EH (cell line): Measurements from ENCODE around the gene PCDHA4.

Experiments used
- DNase-seq: peaks from one replicate; pipeline ENCODE4 v3.0.0-alpha.2; 2015; ENCODE audit warnings: low read depth

The PCDHA4 gene

GRCh38 chr5:140855772-140856674 is 49.2 kb downstream of the PCDHA4 start, which contains the start of gene PCDHA10:
PCDHA10 (plus strand) TSS chr5:140855897; CDS start chr5:140856049, 152 bp downstream.
- DNase-seq, result no peak

GRCh38 chr5:140857177-140857986 is 50.5 kb downstream of the PCDHA4 start:
- no peak for DNase-seq

GRCh38 chr5:140857987-140858240 is 51.0 kb downstream of the PCDHA4 start:
- no peak for DNase-seq

GRCh38 chr5:140862441-140863295 is 55.8 kb downstream of the PCDHA4 start:
- no peak for DNase-seq
